Left lung (tissue), 10 donors: ENCODE measurements around the gene NDUFA1. TPM values are rescaled to one million over a fixed set of nuclear protein-coding genes. Genes with fewer than 3 reads are reported as not detected.
"Not testable (repeated sequence)": the region's sequence is repeated elsewhere in the genome, so short reads cannot be mapped to it uniquely, and the experiment has no call there.

Experiments
- ATAC-seq: fragments of 200-7000 bp; cut with Tn5 transposase; one replicate; pipeline ENCODE4 v1.9.1; 2020; ENCODE audit warnings: moderate library complexity
- DNase-seq, 4 donors: peaks; one replicate each; pipeline ENCODE4 v3.0.0-alpha.2; 2013 to 2020
- H3K27ac ChIP-seq, 2 donors: fragments of 200-600 bp; sonication (generic) in 1 of 2; one replicate each; pipeline versions ENCODE4 v1.5.0 to v1.8.0; 2020 to 2021
- H3K27me3 ChIP-seq, 2 donors: fragments of 200-600 bp; sonication (generic) in 1 of 2; one replicate each; pipeline versions ENCODE4 v1.5.0 to v1.8.0; 2020 to 2021
- H3K36me3 ChIP-seq, 2 donors: fragments of 200-600 bp; sonication (generic) in 1 of 2; one replicate each; pipeline versions ENCODE4 v1.5.0 to v1.8.0; 2020 to 2021
- H3K4me1 ChIP-seq, 2 donors: fragments of 200-600 bp; one replicate each; pipeline ENCODE4 v1.8.0; 2021
- H3K4me3 ChIP-seq, 2 donors: fragments of 200-600 bp; sonication (generic) in 1 of 2; one replicate each; pipeline versions ENCODE4 v1.5.0 to v1.8.0; 2020 to 2021; ENCODE audit warnings: mild to moderate bottlenecking in 1 of 2
- H3K9me3 ChIP-seq, 2 donors: fragments of 200-600 bp; sonication (generic) in 1 of 2; one replicate each; pipeline versions ENCODE4 v1.5.0 to v1.8.0; 2020 to 2021
- intact Hi-C, 2 donors: fragments of 100-400 bp; cut with DNase I; formaldehyde crosslinking; loops; one replicate each; pipeline versions ENCODE4 v1.11.2 to v1.14.2; 2022
- polyA plus RNA-seq, 6 donors: library from polyadenylated mRNA; unstranded; fragments of 120-200 nt; gene quantifications; one replicate each; pipeline ENCODE4 v1.2.1, GENCODE V29; 2013; ENCODE audit not compliant: insufficient read length in 6 of 6
- total RNA-seq, 2 donors: library from RNA; stranded (reverse); fragmentation: NEBNext Ultra II Directional; extraction: Animal tissue kit (Norgen Biotek cat#: 25700); gene quantifications; one replicate each; pipeline ENCODE4 v1.2.1, GENCODE V29; 2021
- TF ChIP-seq, protein P1 (sequence below), 2 donors: fragments of 200-600 bp; sonication (generic) in 1 of 2; IDR thresholded peaks; one replicate each; pipeline versions ENCODE4 v1.5.0 to v1.8.0; 2021; ENCODE audit warnings: antibody characterized with exemption in 2 of 2
- donor health status: DM: no; HTN: yes; CAD: no.
- donor health status: DM: no; HTN: no; CAD: no.

The NDUFA1 gene
- total and polyA plus RNA-seq, 8 donors: 77.8 to 91.9 (median 85.5) TPM

GRCh38 chrX:119887721-119888425, 16.2 kb downstream of the NDUFA1 start:
- Histone ChIP-seq H3K4me1 (no peaks in the 10 kb centered on the region), H3K4me3 (peak overlapping the region in 1 of 2 donors; percentile 34), H3K27me3 (no peaks in the 10 kb centered on the region), H3K27ac (no peak overlapping the region), H3K9me3 (no peaks in the 10 kb centered on the region), H3K36me3 (no peaks in the 10 kb centered on the region)
- ATAC-seq: peak; percentile 95
- peak in 3 of 4 donors; percentile 32 to 89 (median 71) for DNase-seq
- intact Hi-C loops: no loop called here
- TF ChIP-seq, protein P1, sequence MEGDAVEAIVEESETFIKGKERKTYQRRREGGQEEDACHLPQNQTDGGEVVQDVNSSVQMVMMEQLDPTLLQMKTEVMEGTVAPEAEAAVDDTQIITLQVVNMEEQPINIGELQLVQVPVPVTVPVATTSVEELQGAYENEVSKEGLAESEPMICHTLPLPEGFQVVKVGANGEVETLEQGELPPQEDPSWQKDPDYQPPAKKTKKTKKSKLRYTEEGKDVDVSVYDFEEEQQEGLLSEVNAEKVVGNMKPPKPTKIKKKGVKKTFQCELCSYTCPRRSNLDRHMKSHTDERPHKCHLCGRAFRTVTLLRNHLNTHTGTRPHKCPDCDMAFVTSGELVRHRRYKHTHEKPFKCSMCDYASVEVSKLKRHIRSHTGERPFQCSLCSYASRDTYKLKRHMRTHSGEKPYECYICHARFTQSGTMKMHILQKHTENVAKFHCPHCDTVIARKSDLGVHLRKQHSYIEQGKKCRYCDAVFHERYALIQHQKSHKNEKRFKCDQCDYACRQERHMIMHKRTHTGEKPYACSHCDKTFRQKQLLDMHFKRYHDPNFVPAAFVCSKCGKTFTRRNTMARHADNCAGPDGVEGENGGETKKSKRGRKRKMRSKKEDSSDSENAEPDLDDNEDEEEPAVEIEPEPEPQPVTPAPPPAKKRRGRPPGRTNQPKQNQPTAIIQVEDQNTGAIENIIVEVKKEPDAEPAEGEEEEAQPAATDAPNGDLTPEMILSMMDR (IDR thresholded peaks at IDR 0.05): peak in 1 of 2 donors; percentile 69

DNA sequence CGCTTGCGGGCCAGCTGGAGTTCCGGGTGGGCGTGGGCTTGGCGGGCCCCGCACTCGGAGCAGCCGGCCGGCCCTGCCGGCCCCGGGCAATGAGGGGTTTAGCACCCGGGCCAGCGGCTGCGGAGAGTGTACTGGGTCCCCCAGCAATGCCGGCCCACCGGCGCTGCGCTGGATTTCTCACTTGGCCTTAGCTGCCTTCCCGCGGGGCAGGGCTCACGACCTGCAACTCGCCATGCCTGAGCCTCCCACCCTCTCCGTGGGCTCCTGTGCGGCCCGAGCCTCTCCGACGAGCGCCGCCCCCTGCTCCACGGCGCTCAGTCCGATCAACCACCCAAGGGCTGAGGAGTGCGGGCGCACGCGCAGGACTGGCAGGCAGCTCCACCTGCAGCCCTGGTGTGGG, 19.0 kb downstream of the NDUFA1 start:
- ATAC-seq, H3K27me3 ChIP-seq, H3K9me3 ChIP-seq, intact Hi-C loops, H3K27ac ChIP-seq, H3K36me3 ChIP-seq, DNase-seq, H3K4me3 ChIP-seq, H3K4me1 ChIP-seq: not testable (repeated sequence)

DNA sequence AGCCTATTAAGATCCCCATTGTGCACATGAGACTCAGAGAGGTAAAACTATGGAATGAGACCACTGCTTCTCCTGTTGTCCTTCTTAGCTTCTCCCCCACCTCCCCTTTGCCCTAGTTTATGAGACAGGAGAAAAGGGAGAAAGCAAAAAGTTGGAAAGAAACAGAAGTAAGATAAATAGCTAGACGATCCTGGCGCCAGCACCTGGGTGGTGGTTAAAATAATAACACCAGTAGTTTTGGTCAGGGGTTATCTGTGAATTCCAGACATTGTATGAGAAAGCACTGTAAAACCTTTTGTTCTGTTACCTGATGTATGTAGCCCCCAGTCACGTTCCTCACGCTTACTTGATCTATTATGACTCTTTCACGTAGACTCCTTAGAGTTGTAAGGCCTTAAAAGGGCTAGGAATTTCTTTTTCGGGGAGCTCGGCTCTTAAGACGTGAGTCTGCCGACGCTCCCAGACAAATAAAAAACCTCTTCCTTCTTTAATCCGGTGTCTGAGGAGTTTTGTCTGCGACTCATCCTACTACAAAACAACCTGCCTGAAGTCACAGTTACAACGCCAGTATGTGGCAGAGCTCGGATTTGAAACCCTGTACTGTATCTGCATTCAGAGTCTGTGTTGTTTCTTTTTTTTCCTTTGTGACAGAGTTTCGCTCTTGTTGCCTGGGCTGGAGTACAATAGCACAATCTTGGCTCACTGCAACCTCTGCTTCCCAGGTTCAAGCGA, 20.5 kb downstream of the NDUFA1 start:
- H3K36me3 ChIP-seq, H3K27me3 ChIP-seq, ATAC-seq, H3K4me1 ChIP-seq, DNase-seq, H3K9me3 ChIP-seq, intact Hi-C loops, H3K4me3 ChIP-seq, H3K27ac ChIP-seq: not testable (repeated sequence)

DNA sequence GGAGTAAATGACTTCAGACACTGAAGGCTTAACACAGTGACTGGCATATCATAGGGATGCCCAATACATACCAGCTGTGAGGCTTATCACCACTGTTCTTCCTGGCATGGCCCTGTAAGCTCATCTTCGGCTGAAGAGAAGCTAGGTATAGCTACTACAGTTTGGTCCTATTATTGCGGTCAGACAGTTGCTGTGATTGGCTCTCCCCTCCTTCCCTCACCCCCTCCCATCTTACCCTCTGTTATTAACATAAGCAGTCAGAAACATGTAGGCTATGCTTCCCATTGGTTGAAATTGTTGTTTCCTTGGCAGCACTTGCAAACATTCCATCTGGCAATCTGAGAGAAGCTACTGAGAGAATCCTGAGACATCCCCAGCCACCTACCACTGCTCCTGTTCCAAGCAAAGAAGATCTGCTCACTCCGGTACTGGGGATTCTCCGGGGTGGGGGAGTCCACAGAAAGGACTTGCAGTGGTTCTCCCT, 24.3 kb downstream of the NDUFA1 start, which contains the start of gene AKAP14:
TSS of gene AKAP14 (plus strand) at position 51 of the 484 bp plus-strand sequence. CDS start 7,331 bp downstream, outside the sequence.
- Histone ChIP-seq H3K9me3 (no peaks in the 10 kb centered on the region), H3K27me3 (no peaks in the 10 kb centered on the region), H3K4me1 (no peaks in the 10 kb centered on the region), H3K4me3 (no peak within 1 kb of the TSS), H3K36me3 (no peaks in the 10 kb centered on the region), H3K27ac (no peak within 1 kb of the TSS)
- DNase-seq (peak in 1 of 4 donors; percentile 10), ATAC-seq (no peak)
- TF ChIP-seq, protein P1 (IDR thresholded peaks at IDR 0.05): no peak
- intact Hi-C loops: no loop called here

DNA sequence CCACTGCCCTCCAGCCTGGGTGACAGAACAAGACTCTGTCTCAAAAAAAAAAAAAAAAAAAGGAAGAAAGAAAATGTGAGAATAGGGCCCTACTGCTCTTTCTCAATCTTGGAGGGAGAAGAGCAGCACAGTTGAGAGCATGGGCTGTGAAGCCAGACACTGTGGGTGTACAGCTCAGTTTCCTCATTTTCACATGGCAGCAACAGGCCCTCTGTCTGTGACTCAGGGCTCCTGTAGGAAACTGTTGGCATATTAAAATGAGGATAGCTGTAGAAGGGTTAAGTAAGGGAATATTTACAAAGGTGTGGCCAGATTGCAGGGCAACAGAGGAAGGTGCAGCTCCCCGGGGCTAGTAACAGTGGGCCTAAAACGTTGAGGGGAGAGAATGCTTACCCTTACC, 27.5 kb downstream of the NDUFA1 start:
- TF ChIP-seq, protein P1 (IDR thresholded peaks at IDR 0.05): no peak
- peak overlapping the region in 1 of 2 donors; percentile 23 for H3K27ac ChIP-seq
- peak; percentile 70 for ATAC-seq
- H3K4me3 ChIP-seq: no peak overlapping the region
- no peaks in the 10 kb centered on the region for H3K36me3 ChIP-seq
- no peaks in the 10 kb centered on the region for H3K9me3 ChIP-seq
- H3K27me3 ChIP-seq: no peaks in the 10 kb centered on the region
- no peak for DNase-seq
- intact Hi-C loops: no loop called here
- no peaks in the 10 kb centered on the region for H3K4me1 ChIP-seq

DNA sequence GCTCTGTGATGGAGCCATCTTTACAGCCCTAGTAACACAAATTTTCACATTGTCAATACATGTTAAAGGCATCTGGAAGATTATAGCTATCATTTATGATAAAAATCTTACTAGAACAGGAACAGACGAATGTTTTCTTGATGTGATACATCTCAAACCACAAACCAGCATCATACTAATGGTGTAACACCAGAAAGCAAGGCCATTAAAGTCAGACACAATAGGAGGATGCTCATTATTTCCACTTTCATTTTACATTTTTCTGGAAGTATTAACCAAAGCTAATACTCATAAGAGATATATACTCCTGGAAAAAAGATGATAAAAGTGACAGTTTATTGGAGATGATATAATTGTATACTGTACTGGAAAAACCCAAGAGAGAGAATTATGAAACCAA, 29.3 kb downstream of the NDUFA1 start:
- Histone ChIP-seq H3K27ac (no peak overlapping the region), H3K9me3 (no peaks in the 10 kb centered on the region), H3K4me1 (no peaks in the 10 kb centered on the region), H3K27me3 (no peaks in the 10 kb centered on the region), H3K36me3 (no peaks in the 10 kb centered on the region), H3K4me3 (no peak overlapping the region)
- TF ChIP-seq, protein P1 (IDR thresholded peaks at IDR 0.05): no peak
- ATAC-seq: no peak
- intact Hi-C loops: no loop called here
- DNase-seq: no peak
